ENCODE measurements around the gene RNF168. TPM values are rescaled to one million over a fixed set of nuclear protein-coding genes. Genes with fewer than 3 reads are reported as not detected.
A peak's percentile ranks its signal among the peaks of the same experiment; 100 is the strongest.

Gene RNF168
- total and polyA plus RNA-seq, 8 donors: 3.2 to 10.8 (median 6.5) TPM

DNA sequence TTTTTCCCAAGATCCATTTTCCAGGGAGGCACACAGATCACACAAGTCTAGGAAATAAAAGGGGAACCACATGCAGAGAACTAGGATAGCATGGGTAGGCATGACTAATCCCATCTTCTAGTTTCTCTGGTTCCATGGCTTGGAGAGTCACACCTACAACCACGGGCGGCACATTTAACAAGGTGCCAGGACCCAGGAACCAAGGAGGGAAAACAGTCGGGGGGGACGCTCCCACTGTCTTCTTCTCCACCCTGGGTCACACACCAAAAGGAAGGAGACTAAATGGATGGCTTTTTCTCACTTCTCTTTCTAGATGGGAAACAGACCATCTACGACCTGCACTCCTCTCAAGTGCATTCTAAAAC lies 16.1 kb upstream of the RNF168 start:
- no peak for ATAC-seq
- Histone ChIP-seq H3K4me1 (no peaks in the 10 kb centered on the region), H3K36me3 (no peaks in the 10 kb centered on the region), H3K27me3 (no peaks in the 10 kb centered on the region), H3K9me3 (no peaks in the 10 kb centered on the region), H3K4me3 (no peak overlapping the region), H3K27ac (no peak overlapping the region)
- TF ChIP-seq, protein P1, sequence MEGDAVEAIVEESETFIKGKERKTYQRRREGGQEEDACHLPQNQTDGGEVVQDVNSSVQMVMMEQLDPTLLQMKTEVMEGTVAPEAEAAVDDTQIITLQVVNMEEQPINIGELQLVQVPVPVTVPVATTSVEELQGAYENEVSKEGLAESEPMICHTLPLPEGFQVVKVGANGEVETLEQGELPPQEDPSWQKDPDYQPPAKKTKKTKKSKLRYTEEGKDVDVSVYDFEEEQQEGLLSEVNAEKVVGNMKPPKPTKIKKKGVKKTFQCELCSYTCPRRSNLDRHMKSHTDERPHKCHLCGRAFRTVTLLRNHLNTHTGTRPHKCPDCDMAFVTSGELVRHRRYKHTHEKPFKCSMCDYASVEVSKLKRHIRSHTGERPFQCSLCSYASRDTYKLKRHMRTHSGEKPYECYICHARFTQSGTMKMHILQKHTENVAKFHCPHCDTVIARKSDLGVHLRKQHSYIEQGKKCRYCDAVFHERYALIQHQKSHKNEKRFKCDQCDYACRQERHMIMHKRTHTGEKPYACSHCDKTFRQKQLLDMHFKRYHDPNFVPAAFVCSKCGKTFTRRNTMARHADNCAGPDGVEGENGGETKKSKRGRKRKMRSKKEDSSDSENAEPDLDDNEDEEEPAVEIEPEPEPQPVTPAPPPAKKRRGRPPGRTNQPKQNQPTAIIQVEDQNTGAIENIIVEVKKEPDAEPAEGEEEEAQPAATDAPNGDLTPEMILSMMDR (IDR thresholded peaks at IDR 0.05): no peak
- no peak for DNase-seq
- intact Hi-C loops (cut with DNase I): no loop called here
- 79 to 80% methylated on average over 5 of the region's 5 CpGs for WGBS, 2 donors
- FAIRE-seq: no peak

DNA sequence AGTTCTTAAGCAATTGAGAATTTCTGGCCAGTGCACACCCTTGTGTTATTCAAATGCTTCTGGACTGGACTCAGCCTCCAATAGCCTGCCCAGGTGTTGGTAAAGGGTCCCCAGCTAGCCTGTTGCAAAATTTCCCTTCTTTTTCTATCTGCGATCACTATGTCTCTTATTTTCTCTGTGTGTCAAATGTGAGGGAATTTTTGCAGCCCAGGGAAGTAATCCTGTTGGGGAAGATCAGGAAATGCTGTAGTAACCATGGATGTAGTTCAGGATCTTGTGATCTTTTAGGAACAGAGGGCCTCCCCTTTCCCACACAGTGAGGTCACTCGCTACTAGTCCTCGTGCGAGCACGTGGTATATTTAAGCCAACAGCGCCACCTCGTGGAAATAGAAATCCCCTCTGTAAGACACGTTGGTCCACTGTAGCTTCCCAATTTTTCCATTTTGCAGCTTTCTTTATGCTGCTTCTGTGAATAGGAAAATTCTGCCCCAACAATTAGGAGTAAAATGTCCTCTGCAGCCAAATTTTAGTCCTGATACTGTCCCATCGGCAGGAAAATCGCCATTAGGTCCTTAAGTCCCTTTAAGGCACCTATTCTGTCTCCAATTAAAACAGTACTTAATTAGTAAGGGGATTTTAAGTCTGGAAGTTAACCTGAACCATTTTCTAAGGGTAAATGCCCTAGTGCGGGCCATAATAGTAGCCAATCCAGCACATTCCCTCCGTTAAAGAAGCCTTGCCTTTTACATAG lies 15.6 kb upstream of the RNF168 start:
- Histone ChIP-seq H3K9me3 (no peaks in the 10 kb centered on the region), H3K4me3 (no peak overlapping the region), H3K4me1 (no peaks in the 10 kb centered on the region), H3K27me3 (no peaks in the 10 kb centered on the region), H3K36me3 (no peaks in the 10 kb centered on the region), H3K27ac (no peak overlapping the region)
- TF ChIP-seq, protein P1 (IDR thresholded peaks at IDR 0.05): peak in 1 of 4 donors; percentile 15
- intact Hi-C loops (cut with DNase I): no loop called here
- 40 to 42% methylated on average over 12 of the region's 12 CpGs for WGBS, 2 donors
- no peak for FAIRE-seq
- peak in 2 of 4 donors; percentile 45 to 60 for ATAC-seq
- DNase-seq: peak in 1 of 6 donors; percentile 19

DNA sequence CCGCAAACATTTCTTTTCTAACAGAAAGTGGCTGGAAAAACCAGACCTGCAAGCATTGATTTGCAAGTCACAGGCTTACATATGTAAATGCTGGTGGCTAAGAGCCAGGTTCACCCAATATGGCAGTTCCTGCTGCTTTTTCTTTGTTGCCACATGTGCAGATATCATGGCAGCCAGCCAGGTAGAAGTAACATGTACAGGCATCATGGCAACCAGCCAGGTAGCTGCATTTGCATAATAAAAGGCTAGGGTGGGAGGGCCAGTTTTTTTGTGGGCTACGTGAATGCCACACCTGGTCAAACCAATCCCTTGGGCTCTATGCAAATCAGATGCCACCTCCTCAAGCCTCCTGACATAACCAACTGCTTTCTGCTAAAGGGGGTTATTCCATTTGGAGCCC lies 14.4 kb upstream of the RNF168 start:
- DNase-seq (no peak), FAIRE-seq (no peak), ATAC-seq (no peak)
- Histone ChIP-seq H3K27me3 (no peaks in the 10 kb centered on the region), H3K27ac (no peak overlapping the region), H3K36me3 (no peaks in the 10 kb centered on the region), H3K4me3 (no peak overlapping the region), H3K9me3 (no peaks in the 10 kb centered on the region), H3K4me1 (no peaks in the 10 kb centered on the region)
- intact Hi-C loops (cut with DNase I): no loop called here
- TF ChIP-seq, protein P1 (IDR thresholded peaks at IDR 0.05): no peak
- 72 to 77% methylated on average over 2 of the region's 2 CpGs for WGBS, 2 donors

DNA sequence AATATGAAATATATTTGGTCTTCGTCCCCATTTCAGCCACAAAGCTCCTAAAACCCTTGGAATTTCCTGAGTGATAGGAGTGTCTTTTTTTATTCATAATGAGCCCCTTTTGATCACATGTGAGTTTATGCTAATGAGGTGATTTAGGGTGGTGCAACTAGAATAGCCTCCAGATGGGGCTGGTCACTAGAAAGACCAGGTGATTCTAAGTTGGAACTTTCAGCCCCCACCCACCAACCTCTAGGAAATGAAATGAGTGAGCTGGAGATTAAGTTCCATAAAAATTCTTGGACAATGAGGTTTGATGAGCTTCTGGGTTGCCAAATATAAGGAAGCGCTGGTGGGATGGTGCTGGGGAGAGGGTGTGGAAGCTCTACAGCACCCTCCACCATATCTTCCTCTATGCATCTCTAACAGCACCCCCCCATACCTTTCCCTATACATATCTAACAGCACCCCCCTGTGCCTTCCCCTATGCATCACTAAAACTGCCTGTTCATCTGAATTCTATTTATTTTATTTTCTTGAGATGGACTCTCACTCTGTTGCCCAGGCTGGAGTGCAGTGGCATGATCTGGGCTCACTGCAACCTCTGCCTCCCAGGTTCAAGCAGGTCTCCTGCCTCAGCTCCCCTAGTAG lies 13.7 kb upstream of the RNF168 start:
- H3K4me1 ChIP-seq: no peaks in the 10 kb centered on the region
- ATAC-seq: no peak
- WGBS, 2 donors: 69 to 79% methylated on average over 2 of the region's 2 CpGs
- no peak overlapping the region for H3K4me3 ChIP-seq
- H3K36me3 ChIP-seq: no peaks in the 10 kb centered on the region
- no peak for FAIRE-seq
- TF ChIP-seq, protein P1 (IDR thresholded peaks at IDR 0.05): no peak
- intact Hi-C loops (cut with DNase I): no loop called here
- H3K27ac ChIP-seq: no peak overlapping the region
- no peaks in the 10 kb centered on the region for H3K9me3 ChIP-seq
- DNase-seq: no peak
- H3K27me3 ChIP-seq: no peaks in the 10 kb centered on the region

Data from pancreas (tissue), 10 donors.